SK-N-SH (cell line): ENCODE data around the gene ELP4. TPM values are rescaled to one million over a fixed set of nuclear protein-coding genes. Genes with fewer than 3 reads are reported as not detected.
A peak's percentile ranks its signal among the peaks of the same experiment; 100 is the strongest.

ENCODE experiments used
- CTCF ChIA-PET: fragments of 300-600, 350-600 bp; formaldehyde crosslinking; extraction: SDS; loops from one replicate; lab custom pipeline; 2021; lab: Yijun Ruan, JAX
- POLR2A ChIA-PET: fragments of 350-600 bp; sonication (Branson Sonifier 250); formaldehyde crosslinking; extraction: SDS; loops from one replicate; lab custom pipeline; 2020; ENCODE audit warnings: antibody characterized with exemption, inconsistent platforms; lab: Yijun Ruan, JAX
- DNase-seq: peaks from one replicate; pipeline ENCODE4 v3.0.0; 2012
- H2AFZ ChIP-seq: fragments of 200-600 bp; sonication (generic); 2 replicates; pipeline ENCODE4 v1.8.1; 2016; ENCODE audit warnings: antibody characterized with exemption, mild to moderate bottlenecking, low read depth
- H3F3A ChIP-seq: fragments of 200-600 bp; sonication (generic); replicated peaks from 2 replicates; pipeline ENCODE3; 2016; ENCODE audit warnings: antibody characterized with exemption, mild to moderate bottlenecking; ENCODE audit not compliant: insufficient read depth
- H3K27ac ChIP-seq, 2 experiments: fragments of 200-500 bp in 1 of 2; fragments of 200-600 bp in 1 of 2; sonication (Bioruptor generic) in 1 of 2; sonication (generic), shearing (Covaris generic) in 1 of 2; 2 replicates each; pipeline versions ENCODE4 v1.5.1 to v1.6.1; 2014 to 2016; ENCODE audit warnings: low read depth in 2 of 2, inconsistent platforms in 1 of 2, low read length in 1 of 2, mild to moderate bottlenecking in 1 of 2, mixed read lengths in 1 of 2
- H3K27me3 ChIP-seq: fragments of 200-600 bp; sonication (generic), shearing (Covaris generic); 2 replicates; pipeline ENCODE4 v1.6.1; 2016; ENCODE audit warnings: mixed run types; ENCODE audit not compliant: insufficient read depth
- H3K36me3 ChIP-seq, 2 experiments: fragments of 200-500 bp in 1 of 2; fragments of 200-600 bp in 1 of 2; sonication (Bioruptor generic) in 1 of 2; sonication (generic) in 1 of 2; replicated peaks in 1 of 2; 2 replicates each; pipeline versions ENCODE3 to v1.5.1; 2014 to 2016; ENCODE audit warnings: low read length in 1 of 2, mild to moderate bottlenecking in 1 of 2; ENCODE audit not compliant: insufficient read depth in 2 of 2, control insufficient read depth in 1 of 2
- H3K4me1 ChIP-seq, 2 experiments: fragments of 200-500 bp in 1 of 2; fragments of 200-600 bp in 1 of 2; sonication (Bioruptor generic) in 1 of 2; sonication (generic), shearing (Covaris generic) in 1 of 2; 2 replicates each; pipeline versions ENCODE4 v1.5.1 to v1.6.1; 2014 to 2016; ENCODE audit warnings: low read depth in 1 of 2, low read length in 1 of 2, mixed run types in 1 of 2; ENCODE audit not compliant: insufficient read depth in 2 of 2, control insufficient read depth in 1 of 2
- H3K4me2 ChIP-seq: fragments of 200-600 bp; sonication (generic), shearing (Covaris generic); 2 replicates; pipeline ENCODE4 v1.6.1; 2017; ENCODE audit warnings: mixed run types
- H3K4me3 ChIP-seq, 2 experiments: fragments of 200-500 bp in 1 of 2; fragments of 200-600 bp in 1 of 2; sonication (Bioruptor generic) in 1 of 2; sonication (generic), shearing (Covaris generic) in 1 of 2; 2 replicates each; pipeline versions ENCODE4 v1.5.1 to v1.8.1; 2014 to 2016; ENCODE audit warnings: low read depth in 2 of 2, inconsistent platforms in 1 of 2, low read length in 1 of 2, mild to moderate bottlenecking in 1 of 2, mixed read lengths in 1 of 2, moderate library complexity in 1 of 2
- H3K79me2 ChIP-seq: fragments of 200-600 bp; sonication (generic); 2 replicates; pipeline ENCODE4 v1.8.1; 2017; ENCODE audit warnings: mild to moderate bottlenecking; ENCODE audit not compliant: insufficient read depth
- H3K9ac ChIP-seq: fragments of 200-600 bp; sonication (generic); 2 replicates; pipeline ENCODE4 v1.6.1; 2017; ENCODE audit warnings: mixed run types
- H3K9me2 ChIP-seq: fragments of 200-600 bp; sonication (generic); 2 replicates; pipeline ENCODE4 v1.6.1; 2017; ENCODE audit warnings: mixed run types
- H3K9me3 ChIP-seq: fragments of 200-600 bp; sonication (generic); 2 replicates; pipeline ENCODE4 v1.6.1; 2017; ENCODE audit warnings: mixed run types, mild to moderate bottlenecking, moderate library complexity
- H4K20me1 ChIP-seq: fragments of 200-600 bp; sonication (generic); 2 replicates; pipeline ENCODE4 v1.6.1; 2017; ENCODE audit warnings: mild to moderate bottlenecking, mixed run types; ENCODE audit not compliant: insufficient read depth
- CTCF ChIP-seq: fragments of 200-600 bp; sonication (generic); IDR thresholded peaks from 2 replicates; pipeline ENCODE4 v1.6.1; 2017; ENCODE audit warnings: antibody characterized with exemption, mild to moderate bottlenecking, moderate library complexity
- ELF1 ChIP-seq: IDR thresholded peaks from 2 replicates; pipeline ENCODE4 v1.4.0; 2012
- EP300 ChIP-seq, 2 experiments: IDR thresholded peaks; 2 replicates each; pipeline versions ENCODE4 v1.4.0 to v1.6.1; 2012; ENCODE audit warnings: borderline replicate concordance in 1 of 2, low read depth in 1 of 2, low read length in 1 of 2
- EZH2phosphoT487 ChIP-seq: fragments of 200-600 bp; sonication (generic); IDR thresholded peaks from 2 replicates; pipeline ENCODE4 v1.6.1; 2017; ENCODE audit warnings: low read depth, mixed run types, mild to moderate bottlenecking, antibody characterized with exemption, moderate library complexity, borderline replicate concordance
- FOSL2 ChIP-seq: IDR thresholded peaks from 2 replicates; pipeline ENCODE4 v1.4.0; 2012; ENCODE audit warnings: low read depth, mild to moderate bottlenecking, moderate library complexity, borderline replicate concordance
- FOXJ3 ChIP-seq: sonication (generic); formaldehyde crosslinking; IDR thresholded peaks from 2 replicates; pipeline ENCODE4 v1.5.1; 2020; ENCODE audit warnings: mild to moderate bottlenecking, missing genetic modification reagents
- GATA2 ChIP-seq: sonication (generic); formaldehyde crosslinking; IDR thresholded peaks from 2 replicates; pipeline ENCODE4 v1.5.0; 2020; ENCODE audit warnings: mild to moderate bottlenecking, missing genetic modification reagents
- MAX ChIP-seq: IDR thresholded peaks from 2 replicates; pipeline ENCODE4 v1.4.0; 2012; ENCODE audit warnings: low read depth
- MEF2A ChIP-seq: IDR thresholded peaks from 2 replicates; pipeline ENCODE4 v1.4.0; 2012; ENCODE audit warnings: low read depth, borderline replicate concordance
- MXI1 ChIP-seq: IDR thresholded peaks from 2 replicates; pipeline ENCODE4 v1.6.1; 2012; ENCODE audit warnings: mild to moderate bottlenecking, low read depth, low read length, improper control_type of control experiment
- NFIC ChIP-seq: IDR thresholded peaks from 2 replicates; pipeline ENCODE4 v1.4.0; 2012; ENCODE audit warnings: borderline replicate concordance
- NRF1 ChIP-seq: IDR thresholded peaks from 2 replicates; pipeline ENCODE4 v1.6.1; 2012; ENCODE audit warnings: low read depth, mild to moderate bottlenecking, low read length
- PBX3 ChIP-seq: IDR thresholded peaks from 2 replicates; pipeline ENCODE4; 2012
- RCOR1 ChIP-seq: fragments of 150-350 bp; IDR thresholded peaks from 2 replicates; pipeline ENCODE4 v1.6.1; 2017; ENCODE audit warnings: antibody characterized with exemption, low read length
- REST ChIP-seq: IDR thresholded peaks from 2 replicates; pipeline ENCODE4 v1.6.1; 2012; ENCODE audit warnings: mild to moderate bottlenecking, low read depth, low read length, moderate library complexity
- RFX5 ChIP-seq: IDR thresholded peaks from 2 replicates; pipeline ENCODE4 v1.6.1; 2012; ENCODE audit warnings: mild to moderate bottlenecking, improper control_type of control experiment, low read length
- RXRA ChIP-seq: IDR thresholded peaks from 2 replicates; pipeline ENCODE4 v1.4.0; 2012; ENCODE audit warnings: low read depth, mild to moderate bottlenecking, borderline replicate concordance
- SMC3 ChIP-seq: IDR thresholded peaks from 2 replicates; pipeline ENCODE4 v1.6.1; 2012; ENCODE audit warnings: low read depth, low read length, improper control_type of control experiment
- TAF1 ChIP-seq: IDR thresholded peaks from 2 replicates; pipeline ENCODE4 v1.6.1; 2012; ENCODE audit warnings: low read depth, mild to moderate bottlenecking, low read length, moderate library complexity, borderline replicate concordance
- TCF12 ChIP-seq: IDR thresholded peaks from 2 replicates; pipeline ENCODE4 v1.4.0; 2012
- USF1 ChIP-seq: IDR thresholded peaks from 2 replicates; pipeline ENCODE4 v1.4.0; 2012; ENCODE audit warnings: low read depth, borderline replicate concordance
- USF2 ChIP-seq: fragments of 150-350 bp; IDR thresholded peaks from 2 replicates; pipeline ENCODE4 v1.6.1; 2017; ENCODE audit warnings: antibody characterized with exemption, low read length, low read depth, borderline replicate concordance
- YY1 ChIP-seq: IDR thresholded peaks from 2 replicates; pipeline ENCODE4 v1.4.0; 2012; ENCODE audit warnings: low read depth, mild to moderate bottlenecking
- ZBTB33 ChIP-seq: IDR thresholded peaks from 2 replicates; pipeline ENCODE4 v1.4.0; 2012; ENCODE audit warnings: low read depth, borderline replicate concordance
- WGBS: methylation state at CpG from one replicate; pipeline ENCODE4 v1.1.6; 2017; ENCODE audit warnings: low lambda C conversion rate; 5-methylcytosine and 5-hydroxymethylcytosine counted together
- polyA plus RNA-seq, 3 experiments: library from polyadenylated mRNA; depleted of rRNA; stranded (reverse); fragments of >200 nt; gene quantifications; 2 replicates each; pipeline ENCODE4 v1.2.3, GENCODE V29; 2012

Gene ELP4
- polyA plus RNA-seq, 1 of the 3 experiments (the other 2 are of a cell fraction): 7.0 TPM

- Histone ChIP-seq H3K79me2 (peaks cover 3% of the 10 kb centered on the region; the same call in 1 of the 2 replicates), H3K27ac (no peak overlapping the region), H3K9me2 (no peaks in the 10 kb centered on the region), H3K9me3 (no peaks in the 10 kb centered on the region; the same call in 1 of the 2 replicates), H3K4me3 (no peak overlapping the region; a peak in 1 of 4 replicates), H4K20me1 (no peaks in the 10 kb centered on the region), H3F3A (no peaks in the 10 kb centered on the region), H3K36me3 (peaks cover 0 to 5% of the 10 kb centered on the region in 2 experiments), H2AFZ (no peak overlapping the region), H3K27me3 (no peaks in the 10 kb centered on the region), H3K4me1 (no peaks in the 10 kb centered on the region; a peak in 1 of 4 replicates), H3K4me2 (no peak overlapping the region), H3K9ac (no peak overlapping the region)
- WGBS: 71% methylated on average over 1 of the region's 1 CpG
- peak; percentile 8 for DNase-seq
- POLR2A ChIA-PET: no interaction called here
- CTCF ChIA-PET: no interaction called here
- TF ChIP-seq TCF12 (no peak), ELF1 (no peak), ZBTB33 (no peak), REST (no peak), USF2 (no peak), TAF1 (no peak), CTCF (peak; percentile 67), FOSL2 (no peak), EP300 (IDR thresholded peaks at IDR 0.05; ENCODE audit: borderline replicate concordance in 1 of 2, low read depth in 1 of 2, low read length in 1 of 2) (no peak), NFIC (no peak), RCOR1 (no peak), NRF1 (no peak), MAX (no peak), FOXJ3 (CRISPR knock-in tag) (no peak), SMC3 (peak; percentile 33; the same call in 1 of the 2 replicates), PBX3 (no peak), EZH2phosphoT487 (no peak), RFX5 (no peak), YY1 (no peak), USF1 (no peak), MEF2A (no peak), GATA2 (CRISPR knock-in tag) (no peak), MXI1 (no peak), RXRA (no peak)
Measured at GRCh38 chr11:31487848-31488247, 21.7 kb upstream of the ELP4 start.
